ENCODE results near the gene RRAD.

- no peak for TF ChIP-seq POLR2A (IDR thresholded peaks at IDR 0.05)
- TF ChIP-seq CTCF (IDR thresholded peaks at IDR 0.05): no peak
Measured at GRCh38 chr16:66898933-66899309, 26.4 kb downstream of the RRAD start.

All from body of pancreas (tissue), 4 donors.